Measurements from ENCODE around the gene MTHFSD. TPM values are rescaled to one million over a fixed set of nuclear protein-coding genes. Genes with fewer than 3 reads are reported as not detected.

MTHFSD gene
- total RNA-seq, 1 experiment from 2014 or later: 4.7 TPM

GRCh38 chr16:86556576-86556975, 1.5 kb upstream of the MTHFSD start:
- Mint-ChIP-seq H3K4me1 (peaks cover 0 to 11% of the 10 kb centered on the region in 2 experiments; a peak in 2 of 4 replicates), H3K36me3 (ENCODE audit: insufficient read depth in 1 of 3, low read depth in 3 of 3) (no peaks in the 10 kb centered on the region), H3K27me3 (ENCODE audit: low read depth) (peaks cover 4% of the 10 kb centered on the region), H3K27ac (no peak overlapping the region; a peak in 1 of 7 replicates), H3K4me3 (no peak overlapping the region), H3K9me3 (no peaks in the 10 kb centered on the region; a peak in 1 of 5 replicates)
- Histone ChIP-seq H3K4me2 (ENCODE audit: insufficient read depth, insufficient read length, low read length) (no peak overlapping the region), H3K56ac (ENCODE audit: insufficient read length, low read depth, low read length) (no peak overlapping the region), H3K23me2 (ENCODE audit: insufficient read length, low read depth, low read length, poor library complexity, severe bottlenecking) (peaks cover 6% of the 10 kb centered on the region), H3K4ac (ENCODE audit: low read depth, low read length) (no peak overlapping the region), H4K91ac (ENCODE audit: insufficient read length, low read depth, low read length) (no peak overlapping the region), H2BK5ac (ENCODE audit: insufficient read length, low read length) (no peak overlapping the region), H3K79me2 (ENCODE audit: insufficient read depth, low read length) (no peaks in the 10 kb centered on the region), H2BK20ac (ENCODE audit: low read depth, low read length, poor library complexity, severe bottlenecking) (no peak overlapping the region), H3K14ac (ENCODE audit: insufficient read depth, low read length) (no peak overlapping the region), H2BK120ac (ENCODE audit: low read depth, low read length, poor library complexity, severe bottlenecking) (no peak overlapping the region), H3K79me1 (ENCODE audit: insufficient read depth, low read depth, low read length, poor library complexity, severe bottlenecking) (no peaks in the 10 kb centered on the region), H3K27ac (ENCODE audit: insufficient read length, low read depth, low read length) (no peak overlapping the region), H2AFZ (ENCODE audit: low read length) (no peak overlapping the region), H4K20me1 (ENCODE audit: control insufficient read depth, insufficient read depth, insufficient read length) (no peaks in the 10 kb centered on the region), H3K9ac (ENCODE audit: extremely low read depth, insufficient read length, low read length) (no peak overlapping the region), H2BK15ac (ENCODE audit: low read depth, low read length) (no peak overlapping the region), H3K27me3 (ENCODE audit: insufficient read depth, low read length) (no peaks in the 10 kb centered on the region), H2AK5ac (ENCODE audit: insufficient read length, low read length) (no peak overlapping the region), H3K4me1 (ENCODE audit: insufficient read depth, low read length) (no peaks in the 10 kb centered on the region), H3K18ac (ENCODE audit: insufficient read length, low read depth, low read length) (no peak overlapping the region), H3K23ac (ENCODE audit: insufficient read length, low read depth, low read length) (no peak overlapping the region), H2BK12ac (ENCODE audit: insufficient read length, low read depth, low read length) (no peak overlapping the region), H4K8ac (replicated peaks; ENCODE audit: insufficient read length, low read depth, low read length) (no peak overlapping the region), H4K5ac (ENCODE audit: insufficient read length, low read depth, low read length) (no peak overlapping the region), H3K9me3 (ENCODE audit: control insufficient read depth, low read depth, low read length) (no peaks in the 10 kb centered on the region), H3T11ph (ENCODE audit: low read length) (no peak overlapping the region)
- no peak for TF ChIP-seq CTCF (conservative IDR thresholded peaks at IDR 0.05)
- no peak for DNase-seq
- no CpG with 5 or more reads among the region's 5 CpGs for WGBS (ENCODE audit: extremely low coverage, insufficient read length, low lambda C conversion rate)
